GM06990 (cell line): ENCODE data around the gene LDB2.

ENCODE experiments used
- DNase-seq: peaks from one replicate; pipeline ENCODE4 v3.0.0-alpha.2; 2011; ENCODE audit not compliant: insufficient read length; ENCODE audit errors: extremely low read depth
- H3K27me3 ChIP-seq: replicated peaks from 2 replicates; pipeline ENCODE4 v1.6.0; 2011; ENCODE audit warnings: low read length; ENCODE audit not compliant: control insufficient read depth, insufficient read depth
- H3K36me3 ChIP-seq: 2 replicates; pipeline ENCODE4 v1.5.1; 2011; ENCODE audit warnings: low read length; ENCODE audit not compliant: control insufficient read depth, insufficient read depth
- H3K4me3 ChIP-seq: replicated peaks from 2 replicates; pipeline ENCODE4 v1.5.1; 2011; ENCODE audit warnings: low read depth, mild to moderate bottlenecking, control low read depth, low read length
- TF ChIP-seq, protein P1 (sequence below): IDR thresholded peaks from 2 replicates; pipeline ENCODE4 v1.5.1; 2011; ENCODE audit warnings: low read length, control low read depth, mild to moderate bottlenecking, inconsistent platforms; ENCODE audit not compliant: insufficient read depth, poor library complexity, severe bottlenecking

The LDB2 gene

DNA sequence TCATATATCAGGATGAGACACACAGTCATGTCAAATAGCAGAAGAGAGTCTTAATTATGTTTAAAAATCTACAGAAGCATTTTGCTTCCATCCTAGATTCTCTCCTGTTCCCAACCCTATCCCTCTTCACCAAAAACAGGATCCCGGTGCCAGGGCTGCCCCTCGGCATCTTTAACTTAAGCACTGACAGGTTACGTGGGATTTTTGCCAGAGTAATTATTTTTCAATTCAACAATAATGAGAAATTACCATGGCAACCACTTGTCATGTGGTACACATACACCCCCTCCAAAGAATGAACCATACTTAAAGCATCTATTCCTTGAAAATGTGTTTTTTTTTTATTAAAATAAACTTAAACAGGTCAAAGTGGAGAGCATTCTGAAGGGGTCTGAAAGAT, 130.6 kb downstream of the LDB2 start:
- Histone ChIP-seq H3K4me3 (no peak overlapping the region), H3K36me3 (no peaks in the 10 kb centered on the region), H3K27me3 (no peaks in the 10 kb centered on the region)
- TF ChIP-seq, protein P1, sequence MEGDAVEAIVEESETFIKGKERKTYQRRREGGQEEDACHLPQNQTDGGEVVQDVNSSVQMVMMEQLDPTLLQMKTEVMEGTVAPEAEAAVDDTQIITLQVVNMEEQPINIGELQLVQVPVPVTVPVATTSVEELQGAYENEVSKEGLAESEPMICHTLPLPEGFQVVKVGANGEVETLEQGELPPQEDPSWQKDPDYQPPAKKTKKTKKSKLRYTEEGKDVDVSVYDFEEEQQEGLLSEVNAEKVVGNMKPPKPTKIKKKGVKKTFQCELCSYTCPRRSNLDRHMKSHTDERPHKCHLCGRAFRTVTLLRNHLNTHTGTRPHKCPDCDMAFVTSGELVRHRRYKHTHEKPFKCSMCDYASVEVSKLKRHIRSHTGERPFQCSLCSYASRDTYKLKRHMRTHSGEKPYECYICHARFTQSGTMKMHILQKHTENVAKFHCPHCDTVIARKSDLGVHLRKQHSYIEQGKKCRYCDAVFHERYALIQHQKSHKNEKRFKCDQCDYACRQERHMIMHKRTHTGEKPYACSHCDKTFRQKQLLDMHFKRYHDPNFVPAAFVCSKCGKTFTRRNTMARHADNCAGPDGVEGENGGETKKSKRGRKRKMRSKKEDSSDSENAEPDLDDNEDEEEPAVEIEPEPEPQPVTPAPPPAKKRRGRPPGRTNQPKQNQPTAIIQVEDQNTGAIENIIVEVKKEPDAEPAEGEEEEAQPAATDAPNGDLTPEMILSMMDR: no peak
- no peak for DNase-seq

DNA sequence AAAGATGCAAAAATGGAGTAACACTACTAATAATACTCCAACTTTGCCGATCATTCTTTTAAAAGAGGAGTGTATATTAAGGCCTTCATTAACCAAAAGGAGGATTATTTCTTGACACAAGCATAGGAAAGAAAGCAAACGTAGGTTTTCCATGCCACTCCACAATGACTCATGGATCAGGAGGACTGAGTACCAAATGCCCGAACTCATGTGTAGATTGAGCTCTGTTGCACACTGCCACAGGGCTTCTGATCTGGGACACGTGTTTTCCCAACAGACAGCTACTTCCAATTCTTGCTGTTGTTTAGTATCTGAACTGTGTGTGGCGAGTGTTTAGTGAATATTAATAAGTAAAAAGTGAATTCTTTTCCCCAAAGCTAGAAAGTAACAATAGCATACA, 131.2 kb downstream of the LDB2 start:
- no peak for DNase-seq
- TF ChIP-seq, protein P1: no peak
- no peaks in the 10 kb centered on the region for H3K36me3 ChIP-seq
- H3K27me3 ChIP-seq: no peaks in the 10 kb centered on the region
- no peak overlapping the region for H3K4me3 ChIP-seq

DNA sequence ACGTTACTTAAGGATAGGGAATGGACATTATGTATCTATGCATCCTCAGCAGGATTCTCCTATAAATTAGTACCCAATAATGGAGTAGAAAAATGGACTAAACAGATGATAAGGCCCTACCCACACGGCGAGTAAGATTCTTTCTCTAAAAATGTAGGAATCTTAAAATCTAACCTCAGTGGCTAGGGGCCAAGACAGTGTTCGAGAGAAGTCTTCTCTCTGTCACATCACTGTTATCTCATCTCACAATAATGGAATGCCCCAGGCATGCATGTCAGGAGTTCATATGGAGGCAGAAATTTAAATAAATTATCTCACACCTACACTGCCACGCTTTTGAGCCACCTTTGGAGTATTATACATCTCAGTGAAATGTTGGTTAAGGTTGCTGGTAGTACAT, 132.9 kb downstream of the LDB2 start:
- no peaks in the 10 kb centered on the region for H3K36me3 ChIP-seq
- DNase-seq: no peak
- TF ChIP-seq, protein P1: no peak
- H3K4me3 ChIP-seq: no peak overlapping the region
- H3K27me3 ChIP-seq: no peaks in the 10 kb centered on the region

DNA sequence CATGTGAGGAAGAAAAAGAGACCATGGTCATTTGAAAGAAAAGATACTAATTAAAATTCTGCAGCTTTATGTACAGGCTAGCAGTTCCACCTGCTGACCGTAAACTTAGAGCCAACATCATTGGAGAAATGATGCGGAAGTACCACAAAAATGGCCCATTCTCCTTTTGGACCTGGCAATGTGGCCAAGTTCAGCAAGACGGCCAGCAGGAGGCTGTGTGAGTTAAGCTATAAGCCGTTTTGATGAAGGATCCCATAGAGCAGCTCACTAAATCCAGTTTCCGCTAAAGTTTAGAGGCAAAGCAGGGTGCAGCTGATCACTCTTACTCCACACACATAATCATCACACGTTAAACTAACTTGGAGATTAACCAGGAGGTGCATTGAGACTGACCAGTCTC, 133.8 kb downstream of the LDB2 start:
- TF ChIP-seq, protein P1: peak; percentile 13
- Histone ChIP-seq H3K36me3 (no peaks in the 10 kb centered on the region), H3K4me3 (no peak overlapping the region), H3K27me3 (no peaks in the 10 kb centered on the region)
- DNase-seq: no peak

DNA sequence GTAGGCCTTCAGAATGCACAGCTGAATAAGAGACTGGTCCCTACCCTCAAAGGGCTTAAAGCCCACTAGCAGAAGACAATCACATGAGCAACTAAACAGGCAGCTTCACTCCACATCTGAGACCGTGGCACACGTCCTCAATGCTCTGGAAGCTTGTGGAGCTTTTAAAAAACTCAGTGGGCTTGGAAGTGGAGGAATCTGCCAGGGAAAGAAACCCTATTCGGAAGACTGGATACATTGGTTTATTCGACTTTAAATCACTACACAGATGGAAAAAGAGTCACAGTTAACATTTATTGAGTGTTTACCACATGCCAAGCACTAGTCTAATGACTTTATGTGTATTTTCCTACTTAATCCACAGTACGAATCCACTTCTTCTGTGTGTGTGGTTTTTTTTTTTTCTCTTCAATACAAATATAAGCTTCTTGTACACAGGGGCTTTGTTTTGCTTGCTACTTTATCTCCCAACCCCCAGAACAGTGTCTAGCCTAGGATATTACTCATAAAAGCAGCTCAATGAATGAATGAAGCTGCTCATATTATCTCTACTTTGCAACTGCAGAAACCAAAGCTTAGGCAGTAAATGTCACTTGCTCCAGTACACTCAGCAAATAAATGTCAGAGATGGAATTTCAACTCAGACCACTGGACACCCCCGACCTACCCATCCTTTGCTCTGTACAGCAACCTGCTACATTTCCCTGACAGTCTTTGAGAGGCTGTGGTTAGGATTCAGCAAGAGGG, 137.7 kb downstream of the LDB2 start:
- TF ChIP-seq, protein P1: no peak
- no peak for DNase-seq
- Histone ChIP-seq H3K4me3 (no peak overlapping the region), H3K27me3 (no peaks in the 10 kb centered on the region), H3K36me3 (no peaks in the 10 kb centered on the region)
